K562 (cell line): ENCODE measurements around the gene CPE. TPM values are rescaled to one million over a fixed set of nuclear protein-coding genes. Genes with fewer than 3 reads are reported as not detected.

Experiments used
- BHLHE40 ChIP-seq: IDR thresholded peaks from 2 replicates; pipeline ENCODE4 v1.6.1; 2011; ENCODE audit warnings: low read length, improper control_type of control experiment
- E2F8 ChIP-seq: fragments of 450-650 bp; IDR thresholded peaks from 2 replicates; pipeline ENCODE4 v1.7.1; 2018; ENCODE audit warnings: mild to moderate bottlenecking, low read depth; ENCODE audit not compliant: partially characterized antibody
- HMGN3 ChIP-seq: IDR thresholded peaks from 2 replicates; pipeline ENCODE4 v1.6.1; 2011; ENCODE audit warnings: borderline replicate concordance, low read depth, mild to moderate bottlenecking, mixed read lengths, low read length; ENCODE audit not compliant: insufficient read length; ENCODE audit errors: extremely low read depth
- ILK ChIP-seq: fragments of 450-650 bp; IDR thresholded peaks from 2 replicates; pipeline ENCODE4 v1.6.1; 2016; ENCODE audit warnings: missing genetic modification characterization, low read depth, mild to moderate bottlenecking, missing compliant biosample characterization, moderate library complexity, borderline replicate concordance
- KLF10 ChIP-seq: fragments of 250-450 bp; sonication (Bioruptor Pico); IDR thresholded peaks from 2 replicates; pipeline ENCODE4 v1.6.1; 2021; ENCODE audit warnings: matching md5 sums
- MAZ ChIP-seq, 2 experiments: fragments of 450-650 bp in 1 of 2; sonication (generic) in 1 of 2; formaldehyde crosslinking; IDR thresholded peaks in 1 of 2; conservative IDR thresholded peaks in 1 of 2; 2 replicates each; pipeline versions ENCODE4 v1.4.0 to v1.5.0; 2020; ENCODE audit warnings: mild to moderate bottlenecking in 1 of 2, missing genetic modification reagents in 1 of 2
- MYNN ChIP-seq, 2 experiments: sonication (generic); formaldehyde crosslinking in 1 of 2; IDR thresholded peaks; 2 replicates each; pipeline versions ENCODE4 v1.5.0 to v1.6.1; 2016 to 2020; ENCODE audit warnings: antibody characterized with exemption in 1 of 2, missing genetic modification reagents in 1 of 2
- NR1H2 ChIP-seq: sonication (generic); formaldehyde crosslinking; IDR thresholded peaks from 2 replicates; pipeline ENCODE4 v1.4.0; 2020; ENCODE audit warnings: mild to moderate bottlenecking, missing genetic modification reagents
- POLR2AphosphoS2 ChIP-seq: IDR thresholded peaks from 2 replicates; pipeline ENCODE4 v1.6.1; 2012; ENCODE audit warnings: low read length, improper control_type of control experiment
- POLR2B ChIP-seq: fragments of 450-650 bp; IDR thresholded peaks from 2 replicates; pipeline ENCODE4 v1.6.1; 2018; ENCODE audit warnings: low read depth; ENCODE audit not compliant: partially characterized antibody
- RBM39 ChIP-seq: fragments of 200-400 bp; formaldehyde crosslinking; optimal IDR thresholded peaks from 2 replicates; pipeline ENCODE3; 2018; ENCODE audit warnings: low read depth, low read length
- SNAPC5 ChIP-seq: fragments of 250-450 bp; sonication (Bioruptor Pico); IDR thresholded peaks from 2 replicates; pipeline ENCODE4 v1.8.0; 2021; ENCODE audit warnings: moderate library complexity, mild to moderate bottlenecking, inconsistent platforms
- SNRNP70 ChIP-seq: fragments of 200-400 bp; formaldehyde crosslinking; optimal IDR thresholded peaks from 2 replicates; pipeline ENCODE3; 2017; ENCODE audit warnings: low read depth, low read length
- TEAD4 ChIP-seq, 2 experiments: sonication (generic) in 1 of 2; formaldehyde crosslinking in 1 of 2; IDR thresholded peaks; 2 replicates each; pipeline versions ENCODE4 v1.6.1 to v1.8.0; 2012 to 2022; ENCODE audit warnings: borderline replicate concordance in 1 of 2, inconsistent platforms in 1 of 2, low read length in 1 of 2, mild to moderate bottlenecking in 1 of 2, missing genetic modification reagents in 1 of 2
- TGIF2 ChIP-seq: sonication (generic); formaldehyde crosslinking; IDR thresholded peaks from 2 replicates; pipeline ENCODE4 v1.8.1; 2022; ENCODE audit warnings: mild to moderate bottlenecking, missing genetic modification reagents, moderate library complexity
- ZEB2 ChIP-seq: fragments of 450-650 bp; IDR thresholded peaks from 2 replicates; pipeline ENCODE4 v1.6.1; 2016
- ZNF165 ChIP-seq: fragments of 250-450 bp; sonication (Bioruptor Pico); IDR thresholded peaks from 2 replicates; pipeline ENCODE4 v1.4.0; 2020; ENCODE audit warnings: borderline replicate concordance
- polyA plus RNA-seq, 8 experiments: library from polyadenylated mRNA; depleted of rRNA in 4 of 8; stranded (reverse) in 5 of 8; unstranded in 3 of 8; fragments of >200 nt; fragmentation: Nextera tagmentation in 2 of 8; fragmentation: Illumina TruSeq in 1 of 8; extraction: Ambion mirVana in 2 of 8; extraction: Trizol in 1 of 8; gene quantifications; 2 replicates each; pipeline versions ENCODE4 v1.2.1 to v1.2.3, GENCODE V29; 2011 to 2014; ENCODE audit warnings: inconsistent platforms in 1 of 8, missing spikeins in 1 of 8
- total RNA-seq, 7 experiments: library from RNA; depleted of rRNA in 6 of 7; stranded (reverse); fragments of >200 nt in 6 of 7; fragmentation: Illumina TruSeq in 2 of 7; extraction: Trizol in 2 of 7; gene quantifications; 2 replicates each; pipeline versions ENCODE4 v1.2.1 to v1.2.3, GENCODE V29; 2011 to 2021; ENCODE audit warnings: low replicate concordance in 1 of 7
- TF ChIP-seq, protein P1 (sequence below), 2 experiments: fragments of 450-650 bp; conservative IDR thresholded peaks; 2 replicates each; pipeline ENCODE4 v1.6.1; 2017; ENCODE audit warnings: mild to moderate bottlenecking in 2 of 2, moderate library complexity in 2 of 2
- TF ChIP-seq, protein P2 (sequence below): fragments of 250-450 bp; sonication (Bioruptor Pico); IDR thresholded peaks from 2 replicates; pipeline ENCODE4 v1.9.0; 2021; ENCODE audit warnings: mild to moderate bottlenecking

Gene CPE
- total and polyA plus RNA-seq, 9 of the 15 experiments (the other 6 are each of a cell fraction or from before 2014, with no cell fraction given) = 0.04 to 0.16 (median 0.06) TPM; not detected in 4

- 0 out of 2 replicates have a peak, but pooled peaks have one; percentile 8 for TF ChIP-seq KLF10 (CRISPR knock-in tag)
- TF ChIP-seq ZEB2 = 0 out of 2 replicates have a peak, but pooled peaks have one; percentile 25
- no peak for TF ChIP-seq RBM39
- TF ChIP-seq NR1H2 (CRISPR knock-in tag) = no peak
- TF ChIP-seq SNRNP70 = no peak
- TF ChIP-seq ZNF165 (CRISPR knock-in tag) = no peak
- peak; percentile 38; the same call in 1 of the 2 replicates for TF ChIP-seq MYNN (IDR thresholded peaks at IDR 0.05)
- no peak for TF ChIP-seq MYNN (CRISPR knock-in tag; IDR thresholded peaks at IDR 0.05)
- peak; percentile 49 for TF ChIP-seq E2F8
- TF ChIP-seq BHLHE40 = 0 out of 2 replicates have a peak, but pooled peaks have one; percentile 17
- TF ChIP-seq POLR2AphosphoS2 = peak; percentile 96
- peak; percentile 22; the same call in 1 of the 2 replicates for TF ChIP-seq TEAD4 (IDR thresholded peaks at IDR 0.05; ENCODE audit: low read length)
- TF ChIP-seq TEAD4 (CRISPR knock-in tag; IDR thresholded peaks at IDR 0.05; ENCODE audit: borderline replicate concordance) = no peak
- TF ChIP-seq, protein P1, sequence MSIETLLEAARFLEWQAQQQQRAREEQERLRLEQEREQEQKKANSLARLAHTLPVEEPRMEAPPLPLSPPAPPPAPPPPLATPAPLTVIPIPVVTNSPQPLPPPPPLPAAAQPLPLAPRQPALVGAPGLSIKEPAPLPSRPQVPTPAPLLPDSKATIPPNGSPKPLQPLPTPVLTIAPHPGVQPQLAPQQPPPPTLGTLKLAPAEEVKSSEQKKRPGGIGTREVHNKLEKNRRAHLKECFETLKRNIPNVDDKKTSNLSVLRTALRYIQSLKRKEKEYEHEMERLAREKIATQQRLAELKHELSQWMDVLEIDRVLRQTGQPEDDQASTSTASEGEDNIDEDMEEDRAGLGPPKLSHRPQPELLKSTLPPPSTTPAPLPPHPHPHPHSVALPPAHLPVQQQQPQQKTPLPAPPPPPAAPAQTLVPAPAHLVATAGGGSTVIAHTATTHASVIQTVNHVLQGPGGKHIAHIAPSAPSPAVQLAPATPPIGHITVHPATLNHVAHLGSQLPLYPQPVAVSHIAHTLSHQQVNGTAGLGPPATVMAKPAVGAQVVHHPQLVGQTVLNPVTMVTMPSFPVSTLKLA (conservative IDR thresholded peaks at IDR 0.05) = 0 out of 4 replicates have a peak, but pooled peaks of 1 of the 2 experiments have one; percentile 16
- TF ChIP-seq SNAPC5 = no peak
- TF ChIP-seq POLR2B = peak; percentile 61
- peak; percentile 18 for TF ChIP-seq HMGN3
- TF ChIP-seq, protein P2, sequence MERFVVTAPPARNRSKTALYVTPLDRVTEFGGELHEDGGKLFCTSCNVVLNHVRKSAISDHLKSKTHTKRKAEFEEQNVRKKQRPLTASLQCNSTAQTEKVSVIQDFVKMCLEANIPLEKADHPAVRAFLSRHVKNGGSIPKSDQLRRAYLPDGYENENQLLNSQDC (CRISPR knock-in tag) = no peak
- no peak for TF ChIP-seq MAZ (CRISPR knock-in tag; conservative IDR thresholded peaks at IDR 0.05 in 1 of 2, IDR thresholded peaks at IDR 0.05 in 1 of 2)
- TF ChIP-seq ILK (tag) = no peak
- TF ChIP-seq TGIF2 (CRISPR knock-in tag) = no peak
Measured at GRCh38 chr4:165343353-165344191, 35.2 kb upstream of the CPE start (continued).
